Endothelial cell (in vitro differentiated cells): ENCODE results near the gene TSSK2. TPM values are rescaled to one million over a fixed set of nuclear protein-coding genes. Genes with fewer than 3 reads are reported as not detected.
A peak's percentile ranks its signal among the peaks of the same experiment; 100 is the strongest.

Source experiments
- DNase-seq: peaks from one replicate; pipeline ENCODE4 v3.0.0; 2021; ENCODE audit warnings: low spot score
- H3K27ac Mint-ChIP-seq: one replicate; pipeline ENCODE4 v1.8.0; 2021; ENCODE audit warnings: mixed read lengths, inconsistent platforms; ENCODE audit not compliant: unreplicated experiment
- H3K27me3 Mint-ChIP-seq: one replicate; pipeline ENCODE4 v1.8.0; 2021; ENCODE audit warnings: mild to moderate bottlenecking, moderate library complexity, mixed read lengths, inconsistent platforms; ENCODE audit not compliant: unreplicated experiment
- H3K36me3 Mint-ChIP-seq: one replicate; pipeline ENCODE4 v1.8.0; 2021; ENCODE audit warnings: mild to moderate bottlenecking, low read depth, mixed read lengths, inconsistent platforms; ENCODE audit not compliant: unreplicated experiment
- H3K4me1 Mint-ChIP-seq: one replicate; pipeline ENCODE4 v1.8.0; 2021; ENCODE audit warnings: mild to moderate bottlenecking, mixed read lengths, inconsistent platforms; ENCODE audit not compliant: unreplicated experiment
- H3K4me3 Mint-ChIP-seq: one replicate; pipeline ENCODE4 v1.8.0; 2021; ENCODE audit warnings: mild to moderate bottlenecking, mixed read lengths, inconsistent platforms; ENCODE audit not compliant: unreplicated experiment
- H3K9me3 Mint-ChIP-seq: one replicate; pipeline ENCODE4 v1.8.0; 2021; ENCODE audit warnings: mixed read lengths, inconsistent platforms; ENCODE audit not compliant: unreplicated experiment
- total RNA-seq: library from RNA; stranded (reverse); fragmentation: NEBNext Ultra II Directional; extraction: Animal tissue kit (Norgen Biotek cat#: 25700); gene quantifications from one replicate; pipeline ENCODE4 v1.2.1, GENCODE V29; 2021; ENCODE audit not compliant: unreplicated experiment
- TF ChIP-seq, protein P1 (sequence below): fragments of 200-600 bp; sonication (generic); IDR thresholded peaks from one replicate; pipeline ENCODE4 v1.5.0; 2021; ENCODE audit warnings: antibody characterized with exemption; ENCODE audit not compliant: unreplicated experiment

The TSSK2 gene
- total RNA-seq, 1 donor from 2014 or later: not detected

GRCh38 chr22:19128009-19128401 is 3.1 kb upstream of the TSSK2 start:
- no peak overlapping the region for H3K4me3 Mint-ChIP-seq
- H3K27me3 Mint-ChIP-seq: peaks cover 12% of the 10 kb centered on the region
- no peaks in the 10 kb centered on the region for H3K9me3 Mint-ChIP-seq
- TF ChIP-seq, protein P1, sequence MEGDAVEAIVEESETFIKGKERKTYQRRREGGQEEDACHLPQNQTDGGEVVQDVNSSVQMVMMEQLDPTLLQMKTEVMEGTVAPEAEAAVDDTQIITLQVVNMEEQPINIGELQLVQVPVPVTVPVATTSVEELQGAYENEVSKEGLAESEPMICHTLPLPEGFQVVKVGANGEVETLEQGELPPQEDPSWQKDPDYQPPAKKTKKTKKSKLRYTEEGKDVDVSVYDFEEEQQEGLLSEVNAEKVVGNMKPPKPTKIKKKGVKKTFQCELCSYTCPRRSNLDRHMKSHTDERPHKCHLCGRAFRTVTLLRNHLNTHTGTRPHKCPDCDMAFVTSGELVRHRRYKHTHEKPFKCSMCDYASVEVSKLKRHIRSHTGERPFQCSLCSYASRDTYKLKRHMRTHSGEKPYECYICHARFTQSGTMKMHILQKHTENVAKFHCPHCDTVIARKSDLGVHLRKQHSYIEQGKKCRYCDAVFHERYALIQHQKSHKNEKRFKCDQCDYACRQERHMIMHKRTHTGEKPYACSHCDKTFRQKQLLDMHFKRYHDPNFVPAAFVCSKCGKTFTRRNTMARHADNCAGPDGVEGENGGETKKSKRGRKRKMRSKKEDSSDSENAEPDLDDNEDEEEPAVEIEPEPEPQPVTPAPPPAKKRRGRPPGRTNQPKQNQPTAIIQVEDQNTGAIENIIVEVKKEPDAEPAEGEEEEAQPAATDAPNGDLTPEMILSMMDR: no peak
- no peak overlapping the region for H3K27ac Mint-ChIP-seq
- H3K4me1 Mint-ChIP-seq: peaks cover 5% of the 10 kb centered on the region
- DNase-seq: no peak
- H3K36me3 Mint-ChIP-seq: no peaks in the 10 kb centered on the region

- no peaks in the 10 kb centered on the region for H3K9me3 Mint-ChIP-seq
- H3K4me1 Mint-ChIP-seq: no peaks in the 10 kb centered on the region
- H3K4me3 Mint-ChIP-seq: no peak overlapping the region
- no peak for DNase-seq
- H3K27me3 Mint-ChIP-seq: peaks cover 8% of the 10 kb centered on the region
- no peaks in the 10 kb centered on the region for H3K36me3 Mint-ChIP-seq
- H3K27ac Mint-ChIP-seq: peak overlapping the region; percentile 64
- TF ChIP-seq, protein P1: no peak
Observed at GRCh38 chr22:19128946-19129727, 2.0 kb upstream of the TSSK2 start.

- Mint-ChIP-seq H3K4me1 (no peaks in the 10 kb centered on the region), H3K27me3 (peaks cover 8% of the 10 kb centered on the region), H3K9me3 (no peaks in the 10 kb centered on the region), H3K36me3 (no peaks in the 10 kb centered on the region), H3K4me3 (no peak overlapping the region), H3K27ac (peak overlapping the region; percentile 64)
- DNase-seq: no peak
- TF ChIP-seq, protein P1: no peak
Observed at GRCh38 chr22:19129871-19130270, 1.2 kb upstream of the TSSK2 start.

DNA sequence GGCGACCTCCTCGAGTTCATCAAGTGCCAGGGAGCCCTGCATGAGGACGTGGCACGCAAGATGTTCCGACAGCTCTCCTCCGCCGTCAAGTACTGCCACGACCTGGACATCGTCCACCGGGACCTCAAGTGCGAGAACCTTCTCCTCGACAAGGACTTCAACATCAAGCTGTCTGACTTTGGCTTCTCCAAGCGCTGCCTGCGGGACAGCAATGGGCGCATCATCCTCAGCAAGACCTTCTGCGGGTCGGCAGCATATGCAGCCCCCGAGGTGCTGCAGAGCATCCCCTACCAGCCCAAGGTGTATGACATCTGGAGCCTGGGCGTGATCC is 542 bp downstream of the TSSK2 start:
- peaks cover 11% of the 10 kb centered on the region for H3K27me3 Mint-ChIP-seq
- H3K4me1 Mint-ChIP-seq: no peaks in the 10 kb centered on the region
- peaks cover 13% of the 10 kb centered on the region for H3K36me3 Mint-ChIP-seq
- TF ChIP-seq, protein P1: no peak
- no peaks in the 10 kb centered on the region for H3K9me3 Mint-ChIP-seq
- H3K27ac Mint-ChIP-seq: no peak overlapping the region
- no peak for DNase-seq
- no peak overlapping the region for H3K4me3 Mint-ChIP-seq

DNA sequence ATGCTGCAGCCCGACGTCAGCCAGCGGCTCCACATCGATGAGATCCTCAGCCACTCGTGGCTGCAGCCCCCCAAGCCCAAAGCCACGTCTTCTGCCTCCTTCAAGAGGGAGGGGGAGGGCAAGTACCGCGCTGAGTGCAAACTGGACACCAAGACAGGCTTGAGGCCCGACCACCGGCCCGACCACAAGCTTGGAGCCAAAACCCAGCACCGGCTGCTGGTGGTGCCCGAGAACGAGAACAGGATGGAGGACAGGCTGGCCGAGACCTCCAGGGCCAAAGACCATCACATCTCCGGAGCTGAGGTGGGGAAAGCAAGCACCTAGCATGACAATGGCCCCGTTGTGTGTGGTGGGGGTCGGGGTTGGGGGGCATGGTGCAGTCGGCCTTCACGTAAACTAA is 1.0 kb downstream of the TSSK2 start:
- Mint-ChIP-seq H3K27me3 (peaks cover 11% of the 10 kb centered on the region), H3K4me3 (no peak overlapping the region), H3K36me3 (peaks cover 18% of the 10 kb centered on the region), H3K27ac (no peak overlapping the region), H3K4me1 (no peaks in the 10 kb centered on the region), H3K9me3 (no peaks in the 10 kb centered on the region)
- TF ChIP-seq, protein P1: no peak
- no peak for DNase-seq
